Large intestine (tissue), 3 donors: ENCODE measurements around the gene ACTL6A. TPM values are rescaled to one million over a fixed set of nuclear protein-coding genes. Genes with fewer than 3 reads are reported as not detected.
A peak's percentile ranks its signal among the peaks of the same experiment; 100 is the strongest.

Experiments
- DNase-seq, 2 donors: peaks; one replicate each; pipeline versions ENCODE4 v3.0.0 to v3.0.0-alpha.2; 2013
- H3K27ac ChIP-seq: one replicate; pipeline ENCODE4 v1.5.1; 2013; ENCODE audit warnings: low read length
- H3K27me3 ChIP-seq: 2 replicates; pipeline ENCODE4 v1.6.1; 2013; ENCODE audit warnings: low read length; ENCODE audit not compliant: control insufficient read depth, insufficient read depth
- H3K36me3 ChIP-seq: 2 replicates; pipeline ENCODE4 v1.6.1; 2013; ENCODE audit warnings: low read length; ENCODE audit not compliant: control insufficient read depth, insufficient read depth
- H3K4me1 ChIP-seq: one replicate; pipeline ENCODE4 v1.6.1; 2013; ENCODE audit warnings: low read length; ENCODE audit not compliant: control insufficient read depth, insufficient read depth
- H3K4me3 ChIP-seq: one replicate; pipeline ENCODE4 v1.5.1; 2013; ENCODE audit warnings: low read length
- H3K9me3 ChIP-seq: one replicate; pipeline ENCODE4 v1.6.1; 2013; ENCODE audit warnings: mild to moderate bottlenecking, low read depth, low read length, moderate library complexity; ENCODE audit not compliant: control insufficient read depth
- WGBS: methylation state at CpG from one replicate; pipeline ENCODE4 v1.1.5; 2013; ENCODE audit warnings: low lambda C conversion rate; ENCODE audit not compliant: insufficient coverage; 5-methylcytosine and 5-hydroxymethylcytosine counted together
- polyA plus RNA-seq: library from polyadenylated mRNA; unstranded; fragments of 120-200 nt; gene quantifications from one replicate; pipeline ENCODE4 v1.2.1, GENCODE V29; 2013

ACTL6A gene
- polyA plus RNA-seq, 1 donor = 56.7 TPM

- peaks cover 3% of the 10 kb centered on the region for H3K27me3 ChIP-seq
- no peak for DNase-seq
- H3K9me3 ChIP-seq = no peaks in the 10 kb centered on the region
- H3K27ac ChIP-seq = no peak overlapping the region
- H3K36me3 ChIP-seq = no peaks in the 10 kb centered on the region
- no CpG with 5 or more reads among the region's 2 CpGs for WGBS
- H3K4me1 ChIP-seq = no peaks in the 10 kb centered on the region
- no peak overlapping the region for H3K4me3 ChIP-seq
Observed at GRCh38 chr3:179541094-179541493, 21.6 kb upstream of the ACTL6A start.

DNA sequence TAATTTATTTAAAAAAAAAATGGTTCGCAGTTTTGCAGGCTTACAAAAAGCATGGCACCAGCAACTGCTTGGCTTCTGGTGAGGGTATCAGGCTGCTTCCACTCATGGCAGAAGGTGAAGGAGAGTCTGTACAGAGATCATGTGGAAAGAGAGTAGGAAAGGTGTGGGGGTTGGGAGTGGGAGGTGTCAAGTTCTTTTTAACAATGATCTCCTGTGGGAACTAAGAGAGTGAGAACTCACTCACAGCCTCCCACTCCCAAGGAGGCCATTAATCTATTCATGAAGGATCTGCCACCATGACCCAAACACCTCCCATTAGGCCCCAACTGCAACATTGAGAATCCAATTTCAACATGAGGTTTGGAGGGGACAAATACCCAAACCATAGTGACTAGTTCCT, 21.1 kb upstream of the ACTL6A start:
- Histone ChIP-seq H3K4me1 (no peaks in the 10 kb centered on the region), H3K4me3 (no peak overlapping the region), H3K27me3 (peaks cover 3% of the 10 kb centered on the region), H3K9me3 (no peaks in the 10 kb centered on the region), H3K36me3 (no peaks in the 10 kb centered on the region), H3K27ac (no peak overlapping the region)
- no CpG with 5 or more reads among the region's 1 CpG for WGBS
- no peak for DNase-seq

GRCh38 chr3:179542375-179542774, 20.4 kb upstream of the ACTL6A start:
- Histone ChIP-seq H3K27ac (no peak overlapping the region), H3K36me3 (no peaks in the 10 kb centered on the region)
- no peak for DNase-seq

GRCh38 chr3:179544981-179545645, 17.6 kb upstream of the ACTL6A start:
- no peaks in the 10 kb centered on the region for H3K9me3 ChIP-seq
- H3K4me3 ChIP-seq = no peak overlapping the region
- H3K27me3 ChIP-seq = no peaks in the 10 kb centered on the region
- no peak overlapping the region for H3K27ac ChIP-seq
- WGBS = 86% methylated on average over 1 of the region's 2 CpGs
- H3K4me1 ChIP-seq = no peaks in the 10 kb centered on the region
- no peaks in the 10 kb centered on the region for H3K36me3 ChIP-seq
- DNase-seq = no peak

More at GRCh38 chr3:179542375-179542774, 20.4 kb upstream of the ACTL6A start:
- Histone ChIP-seq H3K9me3 (no peaks in the 10 kb centered on the region), H3K27me3 (no peaks in the 10 kb centered on the region), H3K4me3 (no peak overlapping the region), H3K4me1 (no peaks in the 10 kb centered on the region)

DNA sequence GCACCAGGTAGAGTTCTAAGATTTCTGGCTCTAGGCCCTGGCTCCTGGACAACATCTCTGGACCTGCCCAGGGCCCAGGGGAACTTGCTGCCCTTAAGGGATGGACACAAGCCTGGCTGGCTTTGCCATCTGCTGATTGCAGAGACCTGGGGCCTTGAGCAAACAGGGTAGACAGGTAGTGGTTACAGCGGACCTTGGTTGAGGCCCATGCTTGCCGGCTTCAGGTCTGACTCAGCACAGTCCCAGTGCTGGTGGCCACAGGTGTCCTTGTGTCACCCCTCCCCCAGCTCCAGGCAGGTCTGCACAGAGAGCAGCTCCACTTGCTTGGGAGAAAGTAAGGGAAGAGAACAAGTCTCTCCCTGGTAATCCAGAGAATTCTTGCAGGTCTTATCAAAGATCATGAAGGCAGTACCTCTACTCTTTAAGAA, 15.9 kb upstream of the ACTL6A start:
- no peak overlapping the region for H3K4me3 ChIP-seq
- no peaks in the 10 kb centered on the region for H3K4me1 ChIP-seq
- no CpG with 5 or more reads among the region's 2 CpGs for WGBS
- no peaks in the 10 kb centered on the region for H3K27me3 ChIP-seq
- DNase-seq = no peak
- no peak overlapping the region for H3K27ac ChIP-seq
- no peaks in the 10 kb centered on the region for H3K9me3 ChIP-seq
- no peaks in the 10 kb centered on the region for H3K36me3 ChIP-seq

- Histone ChIP-seq H3K4me1 (no peaks in the 10 kb centered on the region), H3K36me3 (no peaks in the 10 kb centered on the region), H3K27me3 (no peaks in the 10 kb centered on the region), H3K27ac (no peak overlapping the region), H3K4me3 (no peak overlapping the region), H3K9me3 (no peaks in the 10 kb centered on the region)
- 55% methylated on average over 2 of the region's 4 CpGs for WGBS
- DNase-seq = no peak
Observed at GRCh38 chr3:179551349-179552105, 11.2 kb upstream of the ACTL6A start.

DNA sequence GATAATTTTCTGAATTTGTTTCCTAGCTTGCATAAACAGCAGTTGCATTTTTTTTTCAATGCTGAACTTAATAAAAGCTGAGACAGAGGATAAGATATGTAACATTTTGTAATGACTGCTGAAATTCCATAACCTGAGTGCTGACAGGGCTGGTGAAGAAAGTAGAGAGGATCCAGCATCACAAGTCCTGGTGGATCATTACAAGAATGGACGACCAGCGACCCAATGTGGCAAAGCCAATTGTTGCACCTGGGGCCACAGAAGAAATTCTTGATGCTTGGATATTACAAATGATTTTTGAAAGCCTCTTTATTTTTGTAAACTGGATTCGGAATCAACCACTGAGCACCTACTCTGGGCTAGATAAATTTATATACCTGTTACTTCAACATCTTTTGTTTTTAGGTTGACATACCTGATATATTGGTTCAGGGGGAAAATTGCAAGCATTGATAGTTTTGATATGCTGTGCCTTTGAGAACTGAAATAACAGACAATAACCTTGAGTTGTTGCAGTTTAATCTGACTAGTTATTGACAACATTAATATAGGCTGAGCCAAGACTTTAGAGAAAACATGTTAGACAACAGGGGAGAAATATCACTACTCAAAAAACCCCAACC, 3.9 kb upstream of the ACTL6A start:
- Histone ChIP-seq H3K9me3 (no peaks in the 10 kb centered on the region), H3K27me3 (no peaks in the 10 kb centered on the region), H3K27ac (no peak overlapping the region), H3K4me1 (no peaks in the 10 kb centered on the region), H3K36me3 (no peaks in the 10 kb centered on the region), H3K4me3 (no peak overlapping the region)
- WGBS = no CpG with 5 or more reads among the region's 3 CpGs
- peak; percentile 40 for DNase-seq

DNA sequence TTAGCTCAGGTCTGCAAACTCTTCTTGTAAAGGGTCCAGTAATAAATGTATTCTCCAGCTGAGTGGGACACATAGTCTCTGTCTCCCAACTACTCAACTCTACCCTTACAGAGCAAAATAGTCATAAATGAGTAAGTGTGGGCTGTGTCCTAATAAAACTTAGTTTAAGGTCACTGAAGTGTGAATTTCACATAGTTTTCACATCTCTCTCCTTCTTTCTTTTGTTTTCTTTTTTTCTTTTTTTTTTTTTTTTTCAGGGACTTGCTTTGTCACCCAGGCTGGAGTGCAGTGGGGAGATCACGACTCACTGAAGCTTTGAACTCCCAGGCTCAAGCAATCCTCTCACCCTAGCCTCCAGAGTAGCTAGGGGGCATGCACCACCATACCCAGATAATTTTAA, 1.9 kb upstream of the ACTL6A start:
- no peaks in the 10 kb centered on the region for H3K27me3 ChIP-seq

DNA sequence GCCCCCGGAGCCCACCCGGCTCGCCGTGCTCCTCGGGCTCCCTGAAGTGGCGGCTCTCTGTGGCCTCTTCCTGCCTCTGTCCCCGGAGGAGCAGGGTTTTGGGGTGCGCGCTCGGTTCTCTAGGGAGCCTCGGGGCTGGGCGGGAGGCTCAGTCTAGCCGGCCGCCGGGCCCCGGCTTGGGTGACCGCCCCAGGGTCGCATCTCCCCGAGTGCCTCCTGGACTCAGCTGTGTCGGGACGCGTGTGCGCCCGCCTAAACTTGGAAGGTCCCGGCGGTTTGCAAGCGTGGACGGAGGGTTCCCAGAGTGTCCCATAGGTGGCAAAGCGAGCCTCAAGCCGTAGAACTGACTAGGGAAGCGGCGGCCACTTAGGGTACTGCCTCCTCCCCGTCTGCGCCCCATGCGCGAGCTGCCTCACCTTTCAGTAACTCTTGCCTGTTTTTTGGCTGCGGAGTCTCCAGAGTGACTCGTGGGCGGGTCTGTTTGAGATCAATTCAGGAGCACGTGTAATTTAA, 601 bp downstream of the ACTL6A start:
- peak; percentile 44 to 78 for DNase-seq
- Histone ChIP-seq H3K27ac (peak overlapping the region; percentile 89), H3K4me1 (no peaks in the 10 kb centered on the region), H3K9me3 (no peaks in the 10 kb centered on the region), H3K36me3 (no peaks in the 10 kb centered on the region), H3K4me3 (peak overlapping the region; percentile 95), H3K27me3 (no peaks in the 10 kb centered on the region)
- WGBS = no CpG with 5 or more reads among the region's 40 CpGs

More for the DNA sequence above, 1.9 kb upstream of the ACTL6A start:
- Histone ChIP-seq H3K27ac (no peak overlapping the region), H3K4me1 (no peaks in the 10 kb centered on the region), H3K36me3 (no peaks in the 10 kb centered on the region), H3K9me3 (no peaks in the 10 kb centered on the region), H3K4me3 (no peak overlapping the region)
- no peak for DNase-seq
- WGBS = no CpG with 5 or more reads among the region's 1 CpG

- DNase-seq = no peak
- H3K27me3 ChIP-seq = no peaks in the 10 kb centered on the region
- H3K9me3 ChIP-seq = no peaks in the 10 kb centered on the region
- peaks cover 2% of the 10 kb centered on the region for H3K36me3 ChIP-seq
- no peak overlapping the region for H3K27ac ChIP-seq
- no peak overlapping the region for H3K4me3 ChIP-seq
- no peaks in the 10 kb centered on the region for H3K4me1 ChIP-seq
- 74% methylated on average over 3 of the region's 3 CpGs for WGBS
Observed at GRCh38 chr3:179565496-179565895, 2.8 kb downstream of the ACTL6A start.
